DOHH2 (cell line): ENCODE results near the gene PEBP1.

Experiments used
- H3F3A ChIP-seq: fragments of 200-600 bp; sonication (generic), shearing (Covaris generic); 2 replicates; pipeline ENCODE4 v1.6.0; 2016; ENCODE audit warnings: antibody characterized with exemption, mild to moderate bottlenecking; ENCODE audit not compliant: control insufficient read depth, insufficient read depth
- H3K27ac ChIP-seq: fragments of 200-600 bp; sonication (generic); 2 replicates; pipeline ENCODE4 v1.5.1; 2014; ENCODE audit warnings: low read depth, mild to moderate bottlenecking, low read length, moderate library complexity
- H3K27me3 ChIP-seq: fragments of 200-600 bp; sonication (generic); 2 replicates; pipeline ENCODE4 v1.6.1; 2014; ENCODE audit warnings: mild to moderate bottlenecking, low read length, mixed read lengths; ENCODE audit not compliant: control insufficient read depth
- H3K36me3 ChIP-seq: fragments of 200-600 bp; sonication (generic); 2 replicates; pipeline ENCODE4 v1.6.1; 2014; ENCODE audit warnings: mild to moderate bottlenecking, low read length, moderate library complexity, mixed read lengths; ENCODE audit not compliant: control insufficient read depth
- H3K4me1 ChIP-seq: fragments of 200-600 bp; sonication (generic); 2 replicates; pipeline ENCODE4 v1.6.1; 2014; ENCODE audit warnings: mild to moderate bottlenecking, low read length, mixed read lengths; ENCODE audit not compliant: control insufficient read depth
- H3K4me2 ChIP-seq: fragments of 200-600 bp; sonication (generic); 2 replicates; pipeline ENCODE4 v1.6.0; 2014; ENCODE audit warnings: mild to moderate bottlenecking, low read length, moderate library complexity
- H3K4me3 ChIP-seq: fragments of 200-600 bp; sonication (generic); 2 replicates; pipeline ENCODE4 v1.5.1; 2014; ENCODE audit warnings: mild to moderate bottlenecking, low read length, mixed read lengths
- H3K79me2 ChIP-seq: fragments of 200-600 bp; sonication (generic); 2 replicates; pipeline ENCODE4 v1.6.1; 2014; ENCODE audit warnings: mild to moderate bottlenecking, low read length, mixed read lengths; ENCODE audit not compliant: control insufficient read depth
- H3K9me2 ChIP-seq: fragments of 200-600 bp; sonication (generic); replicated peaks from 2 replicates; pipeline ENCODE4 v1.6.1; 2014; ENCODE audit warnings: mild to moderate bottlenecking, low read length, mixed read lengths; ENCODE audit not compliant: control insufficient read depth
- H3K9me3 ChIP-seq: fragments of 200-600 bp; sonication (generic); 2 replicates; pipeline ENCODE4 v1.6.1; 2014; ENCODE audit warnings: antibody characterized with exemption, low read length, mixed read lengths; ENCODE audit not compliant: control insufficient read depth, insufficient read depth
- H4K20me1 ChIP-seq: fragments of 200-600 bp; sonication (generic); 2 replicates; pipeline ENCODE4 v1.6.0; 2014; ENCODE audit warnings: low read depth, mild to moderate bottlenecking, antibody characterized with exemption, low read length, moderate library complexity; ENCODE audit not compliant: control insufficient read depth, insufficient read depth
- EZH2phosphoT487 ChIP-seq: fragments of 200-600 bp; sonication (generic); IDR thresholded peaks from 2 replicates; pipeline ENCODE4 v1.6.1; 2017; ENCODE audit warnings: borderline replicate concordance, mild to moderate bottlenecking, antibody characterized with exemption, low read length, moderate library complexity, mixed read lengths
- TF ChIP-seq, protein P1 (sequence below): fragments of 200-600 bp; sonication (generic); IDR thresholded peaks from one replicate; pipeline ENCODE4 v1.5.1; 2014; ENCODE audit warnings: antibody characterized with exemption, mild to moderate bottlenecking, low read depth, low read length; ENCODE audit not compliant: poor library complexity, severe bottlenecking

The PEBP1 gene

GRCh38 chr12:118187751-118188435, 52.0 kb downstream of the PEBP1 start:
- TF ChIP-seq EZH2phosphoT487 = no peak
- TF ChIP-seq, protein P1, sequence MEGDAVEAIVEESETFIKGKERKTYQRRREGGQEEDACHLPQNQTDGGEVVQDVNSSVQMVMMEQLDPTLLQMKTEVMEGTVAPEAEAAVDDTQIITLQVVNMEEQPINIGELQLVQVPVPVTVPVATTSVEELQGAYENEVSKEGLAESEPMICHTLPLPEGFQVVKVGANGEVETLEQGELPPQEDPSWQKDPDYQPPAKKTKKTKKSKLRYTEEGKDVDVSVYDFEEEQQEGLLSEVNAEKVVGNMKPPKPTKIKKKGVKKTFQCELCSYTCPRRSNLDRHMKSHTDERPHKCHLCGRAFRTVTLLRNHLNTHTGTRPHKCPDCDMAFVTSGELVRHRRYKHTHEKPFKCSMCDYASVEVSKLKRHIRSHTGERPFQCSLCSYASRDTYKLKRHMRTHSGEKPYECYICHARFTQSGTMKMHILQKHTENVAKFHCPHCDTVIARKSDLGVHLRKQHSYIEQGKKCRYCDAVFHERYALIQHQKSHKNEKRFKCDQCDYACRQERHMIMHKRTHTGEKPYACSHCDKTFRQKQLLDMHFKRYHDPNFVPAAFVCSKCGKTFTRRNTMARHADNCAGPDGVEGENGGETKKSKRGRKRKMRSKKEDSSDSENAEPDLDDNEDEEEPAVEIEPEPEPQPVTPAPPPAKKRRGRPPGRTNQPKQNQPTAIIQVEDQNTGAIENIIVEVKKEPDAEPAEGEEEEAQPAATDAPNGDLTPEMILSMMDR = no peak
- Histone ChIP-seq H3F3A (peaks cover 11% of the 10 kb centered on the region; the same call in 1 of the 2 replicates), H3K4me2 (no peak overlapping the region), H3K27ac (no peak overlapping the region), H3K36me3 (peaks cover 27% of the 10 kb centered on the region), H3K9me3 (no peaks in the 10 kb centered on the region), H3K27me3 (no peaks in the 10 kb centered on the region), H4K20me1 (0 out of 2 replicates have a peak, but pooled peaks cover 3% of the 10 kb centered on the region), H3K9me2 (no peaks in the 10 kb centered on the region), H3K4me1 (peaks cover 3% of the 10 kb centered on the region; the same call in 1 of the 2 replicates), H3K4me3 (no peak overlapping the region), H3K79me2 (no peaks in the 10 kb centered on the region)

- Histone ChIP-seq H3K79me2 (no peaks in the 10 kb centered on the region), H3F3A (0 out of 2 replicates have a peak, but pooled peaks cover 5% of the 10 kb centered on the region), H3K9me2 (no peaks in the 10 kb centered on the region), H3K4me3 (no peak overlapping the region), H3K9me3 (no peaks in the 10 kb centered on the region), H3K27ac (no peak overlapping the region), H4K20me1 (0 out of 2 replicates have a peak, but pooled peaks cover 3% of the 10 kb centered on the region), H3K4me2 (no peak overlapping the region), H3K27me3 (no peaks in the 10 kb centered on the region), H3K36me3 (peaks cover 32% of the 10 kb centered on the region), H3K4me1 (no peaks in the 10 kb centered on the region)
- TF ChIP-seq EZH2phosphoT487 = no peak
- TF ChIP-seq, protein P1 = no peak
Measured at GRCh38 chr12:118188690-118189371, 52.9 kb downstream of the PEBP1 start.

- Histone ChIP-seq H3K4me1 (no peaks in the 10 kb centered on the region), H3K4me2 (no peak overlapping the region), H3K9me3 (no peaks in the 10 kb centered on the region), H3F3A (0 out of 2 replicates have a peak, but pooled peaks cover 5% of the 10 kb centered on the region), H4K20me1 (0 out of 2 replicates have a peak, but pooled peaks cover 3% of the 10 kb centered on the region), H3K27ac (no peak overlapping the region), H3K9me2 (no peaks in the 10 kb centered on the region), H3K4me3 (no peak overlapping the region), H3K27me3 (no peaks in the 10 kb centered on the region), H3K79me2 (no peaks in the 10 kb centered on the region), H3K36me3 (peaks cover 34% of the 10 kb centered on the region)
- TF ChIP-seq, protein P1 = no peak
- TF ChIP-seq EZH2phosphoT487 = no peak
Measured at GRCh38 chr12:118189741-118190191, 53.8 kb downstream of the PEBP1 start.
